ENCODE measurements around the gene MSLN. TPM values are rescaled to one million over a fixed set of nuclear protein-coding genes. Genes with fewer than 3 reads are reported as not detected.

Gene MSLN
- total RNA-seq, 1 donor from 2014 or later: 0.50 TPM

- Mint-ChIP-seq H3K4me3 (ENCODE audit: low read depth) (no peak overlapping the region), H3K27me3 (peaks cover 3% of the 10 kb centered on the region), H3K9me3 (ENCODE audit: low read depth) (no peaks in the 10 kb centered on the region), H3K27ac (no peak overlapping the region), H3K36me3 (ENCODE audit: insufficient read depth) (no peaks in the 10 kb centered on the region), H3K4me1 (ENCODE audit: low read depth) (no peaks in the 10 kb centered on the region)
- TF ChIP-seq, protein P1, sequence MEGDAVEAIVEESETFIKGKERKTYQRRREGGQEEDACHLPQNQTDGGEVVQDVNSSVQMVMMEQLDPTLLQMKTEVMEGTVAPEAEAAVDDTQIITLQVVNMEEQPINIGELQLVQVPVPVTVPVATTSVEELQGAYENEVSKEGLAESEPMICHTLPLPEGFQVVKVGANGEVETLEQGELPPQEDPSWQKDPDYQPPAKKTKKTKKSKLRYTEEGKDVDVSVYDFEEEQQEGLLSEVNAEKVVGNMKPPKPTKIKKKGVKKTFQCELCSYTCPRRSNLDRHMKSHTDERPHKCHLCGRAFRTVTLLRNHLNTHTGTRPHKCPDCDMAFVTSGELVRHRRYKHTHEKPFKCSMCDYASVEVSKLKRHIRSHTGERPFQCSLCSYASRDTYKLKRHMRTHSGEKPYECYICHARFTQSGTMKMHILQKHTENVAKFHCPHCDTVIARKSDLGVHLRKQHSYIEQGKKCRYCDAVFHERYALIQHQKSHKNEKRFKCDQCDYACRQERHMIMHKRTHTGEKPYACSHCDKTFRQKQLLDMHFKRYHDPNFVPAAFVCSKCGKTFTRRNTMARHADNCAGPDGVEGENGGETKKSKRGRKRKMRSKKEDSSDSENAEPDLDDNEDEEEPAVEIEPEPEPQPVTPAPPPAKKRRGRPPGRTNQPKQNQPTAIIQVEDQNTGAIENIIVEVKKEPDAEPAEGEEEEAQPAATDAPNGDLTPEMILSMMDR (IDR thresholded peaks at IDR 0.05; ENCODE audit: unreplicated experiment): no peak
- DNase-seq (ENCODE audit: low spot score, unreplicated experiment): no peak
These were observed 4.4 kb downstream of the MSLN start for GRCh38 chr16:764848-765487.

GRCh38 chr16:765488-765865, 4.9 kb downstream of the MSLN start:
- Mint-ChIP-seq H3K27me3 (peaks cover 3% of the 10 kb centered on the region), H3K4me1 (ENCODE audit: low read depth) (no peaks in the 10 kb centered on the region), H3K9me3 (ENCODE audit: low read depth) (no peaks in the 10 kb centered on the region), H3K27ac (no peak overlapping the region), H3K4me3 (ENCODE audit: low read depth) (no peak overlapping the region), H3K36me3 (ENCODE audit: insufficient read depth) (no peaks in the 10 kb centered on the region)
- TF ChIP-seq, protein P1 (IDR thresholded peaks at IDR 0.05; ENCODE audit: unreplicated experiment): no peak
- DNase-seq (ENCODE audit: low spot score, unreplicated experiment): no peak

DNA sequence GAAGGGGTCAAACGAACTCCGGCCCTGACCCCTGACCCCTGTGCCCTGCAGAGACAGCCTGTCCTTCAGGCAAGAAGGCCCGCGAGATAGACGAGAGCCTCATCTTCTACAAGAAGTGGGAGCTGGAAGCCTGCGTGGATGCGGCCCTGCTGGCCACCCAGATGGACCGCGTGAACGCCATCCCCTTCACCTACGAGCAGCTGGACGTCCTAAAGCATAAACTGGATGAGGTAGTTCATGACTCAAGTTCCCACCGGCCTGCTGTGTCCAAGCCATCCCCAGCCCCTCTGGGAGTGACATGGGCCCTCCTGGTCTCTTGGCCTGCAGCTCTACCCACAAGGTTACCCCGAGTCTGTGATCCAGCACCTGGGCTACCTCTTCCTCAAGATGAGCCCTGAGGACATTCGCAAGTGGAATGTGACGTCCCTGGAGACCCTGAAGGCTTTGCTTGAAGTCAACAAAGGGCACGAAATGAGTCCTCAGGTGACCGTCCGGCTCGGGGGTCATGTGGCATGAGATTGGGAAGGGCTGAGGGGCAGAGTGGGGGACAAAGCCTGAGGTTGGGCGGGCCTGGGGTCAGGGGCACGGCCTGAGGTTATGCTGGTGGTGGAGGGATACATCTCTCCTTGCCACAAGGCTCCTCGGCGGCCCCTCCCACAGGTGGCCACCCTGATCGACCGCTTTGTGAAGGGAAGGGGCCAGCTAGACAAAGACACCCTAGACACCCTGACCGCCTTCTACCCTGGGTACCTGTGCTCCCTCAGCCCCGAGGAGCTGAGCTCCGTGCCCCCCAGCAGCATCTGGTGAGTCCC, 5.7 kb downstream of the MSLN start:
- H3K9me3 Mint-ChIP-seq (ENCODE audit: low read depth): no peaks in the 10 kb centered on the region
- no peaks in the 10 kb centered on the region for H3K27me3 Mint-ChIP-seq
- no peak for DNase-seq (ENCODE audit: low spot score, unreplicated experiment)
- no peak overlapping the region for H3K27ac Mint-ChIP-seq
- TF ChIP-seq, protein P1 (IDR thresholded peaks at IDR 0.05; ENCODE audit: unreplicated experiment): no peak
- no peaks in the 10 kb centered on the region for H3K4me1 Mint-ChIP-seq (ENCODE audit: low read depth)
- no peaks in the 10 kb centered on the region for H3K36me3 Mint-ChIP-seq (ENCODE audit: insufficient read depth)
- no peak overlapping the region for H3K4me3 Mint-ChIP-seq (ENCODE audit: low read depth)

GRCh38 chr16:766820-767640, 6.5 kb downstream of the MSLN start:
- Mint-ChIP-seq H3K4me1 (ENCODE audit: low read depth) (no peaks in the 10 kb centered on the region), H3K9me3 (ENCODE audit: low read depth) (no peaks in the 10 kb centered on the region), H3K27me3 (no peaks in the 10 kb centered on the region), H3K27ac (no peak overlapping the region), H3K4me3 (ENCODE audit: low read depth) (no peak overlapping the region), H3K36me3 (ENCODE audit: insufficient read depth) (no peaks in the 10 kb centered on the region)
- TF ChIP-seq, protein P1 (IDR thresholded peaks at IDR 0.05; ENCODE audit: unreplicated experiment): no peak
- no peak for DNase-seq (ENCODE audit: low spot score, unreplicated experiment)

GRCh38 chr16:767743-768235, 7.3 kb downstream of the MSLN start:
- Mint-ChIP-seq H3K27me3 (no peaks in the 10 kb centered on the region), H3K9me3 (ENCODE audit: low read depth) (no peaks in the 10 kb centered on the region), H3K4me3 (ENCODE audit: low read depth) (no peak overlapping the region), H3K4me1 (ENCODE audit: low read depth) (no peaks in the 10 kb centered on the region), H3K36me3 (ENCODE audit: insufficient read depth) (no peaks in the 10 kb centered on the region), H3K27ac (no peak overlapping the region)
- TF ChIP-seq, protein P1 (IDR thresholded peaks at IDR 0.05; ENCODE audit: unreplicated experiment): no peak
- no peak for DNase-seq (ENCODE audit: low spot score, unreplicated experiment)

Measured in progenitor cell of endocrine pancreas (in vitro differentiated cells).